ENCODE measurements around the gene RHOH.

- TF ChIP-seq CEBPB (IDR thresholded peaks at IDR 0.05) = no peak
- TF ChIP-seq NFIC (IDR thresholded peaks at IDR 0.05) = no peak
- no peak for TF ChIP-seq CREB1 (IDR thresholded peaks at IDR 0.05; ENCODE audit: low read depth)
Measured at GRCh38 chr4:40227284-40227683, 30.5 kb downstream of the RHOH start.
